WI38 (cell line): ENCODE measurements around the gene OPCML.

Experiments used
- H3K4me3 ChIP-seq: 2 replicates; pipeline ENCODE4 v1.5.1; 2011; ENCODE audit warnings: low read depth, mild to moderate bottlenecking, control low read depth, low read length
- TF ChIP-seq, protein P1 (sequence below): IDR thresholded peaks from 2 replicates; pipeline ENCODE4 v1.5.1; 2012; ENCODE audit warnings: low read depth, mild to moderate bottlenecking, control low read depth, low read length

The OPCML gene

DNA sequence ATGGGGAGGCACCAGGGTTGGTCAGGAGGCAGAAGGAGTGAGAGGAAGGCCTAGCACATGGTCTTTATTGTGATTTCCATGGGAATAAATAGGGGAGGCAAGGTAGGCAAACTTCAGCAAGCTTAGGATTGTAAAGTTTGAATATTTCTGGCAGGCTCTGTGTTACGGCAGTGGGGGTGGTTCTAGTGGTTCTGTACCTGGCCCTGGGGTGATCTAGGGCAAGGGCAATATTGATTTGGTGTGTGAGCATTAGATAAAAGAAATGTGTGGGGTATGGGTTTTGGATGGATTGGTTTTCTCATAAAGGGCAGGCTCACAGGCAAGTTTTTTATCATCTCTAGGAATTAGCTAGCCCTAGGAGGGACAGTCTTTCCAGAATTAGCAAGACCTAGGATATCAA is 584.0 kb downstream of the OPCML start:
- TF ChIP-seq, protein P1, sequence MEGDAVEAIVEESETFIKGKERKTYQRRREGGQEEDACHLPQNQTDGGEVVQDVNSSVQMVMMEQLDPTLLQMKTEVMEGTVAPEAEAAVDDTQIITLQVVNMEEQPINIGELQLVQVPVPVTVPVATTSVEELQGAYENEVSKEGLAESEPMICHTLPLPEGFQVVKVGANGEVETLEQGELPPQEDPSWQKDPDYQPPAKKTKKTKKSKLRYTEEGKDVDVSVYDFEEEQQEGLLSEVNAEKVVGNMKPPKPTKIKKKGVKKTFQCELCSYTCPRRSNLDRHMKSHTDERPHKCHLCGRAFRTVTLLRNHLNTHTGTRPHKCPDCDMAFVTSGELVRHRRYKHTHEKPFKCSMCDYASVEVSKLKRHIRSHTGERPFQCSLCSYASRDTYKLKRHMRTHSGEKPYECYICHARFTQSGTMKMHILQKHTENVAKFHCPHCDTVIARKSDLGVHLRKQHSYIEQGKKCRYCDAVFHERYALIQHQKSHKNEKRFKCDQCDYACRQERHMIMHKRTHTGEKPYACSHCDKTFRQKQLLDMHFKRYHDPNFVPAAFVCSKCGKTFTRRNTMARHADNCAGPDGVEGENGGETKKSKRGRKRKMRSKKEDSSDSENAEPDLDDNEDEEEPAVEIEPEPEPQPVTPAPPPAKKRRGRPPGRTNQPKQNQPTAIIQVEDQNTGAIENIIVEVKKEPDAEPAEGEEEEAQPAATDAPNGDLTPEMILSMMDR = no peak
- H3K4me3 ChIP-seq = no peak overlapping the region

DNA sequence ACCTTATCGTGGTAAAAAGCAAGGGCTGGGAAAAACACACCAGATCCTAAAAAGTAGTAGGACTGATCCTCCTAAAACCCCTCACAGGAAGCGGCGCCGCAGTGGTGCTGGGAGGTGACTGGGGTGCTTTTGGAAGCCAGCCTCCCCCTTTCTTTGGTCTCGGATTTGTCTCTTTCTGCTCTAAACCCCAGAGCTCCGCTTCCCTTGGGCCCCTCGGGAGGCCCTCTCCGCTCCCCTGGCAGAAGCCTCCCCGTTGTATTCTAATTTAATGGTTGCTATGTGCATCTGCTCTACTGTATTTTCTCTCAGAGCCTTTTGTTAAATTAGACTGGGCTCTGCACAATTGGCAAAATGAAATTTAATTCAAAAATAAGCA is 587.7 kb downstream of the OPCML start:
- H3K4me3 ChIP-seq = no peak overlapping the region
- TF ChIP-seq, protein P1 = no peak

DNA sequence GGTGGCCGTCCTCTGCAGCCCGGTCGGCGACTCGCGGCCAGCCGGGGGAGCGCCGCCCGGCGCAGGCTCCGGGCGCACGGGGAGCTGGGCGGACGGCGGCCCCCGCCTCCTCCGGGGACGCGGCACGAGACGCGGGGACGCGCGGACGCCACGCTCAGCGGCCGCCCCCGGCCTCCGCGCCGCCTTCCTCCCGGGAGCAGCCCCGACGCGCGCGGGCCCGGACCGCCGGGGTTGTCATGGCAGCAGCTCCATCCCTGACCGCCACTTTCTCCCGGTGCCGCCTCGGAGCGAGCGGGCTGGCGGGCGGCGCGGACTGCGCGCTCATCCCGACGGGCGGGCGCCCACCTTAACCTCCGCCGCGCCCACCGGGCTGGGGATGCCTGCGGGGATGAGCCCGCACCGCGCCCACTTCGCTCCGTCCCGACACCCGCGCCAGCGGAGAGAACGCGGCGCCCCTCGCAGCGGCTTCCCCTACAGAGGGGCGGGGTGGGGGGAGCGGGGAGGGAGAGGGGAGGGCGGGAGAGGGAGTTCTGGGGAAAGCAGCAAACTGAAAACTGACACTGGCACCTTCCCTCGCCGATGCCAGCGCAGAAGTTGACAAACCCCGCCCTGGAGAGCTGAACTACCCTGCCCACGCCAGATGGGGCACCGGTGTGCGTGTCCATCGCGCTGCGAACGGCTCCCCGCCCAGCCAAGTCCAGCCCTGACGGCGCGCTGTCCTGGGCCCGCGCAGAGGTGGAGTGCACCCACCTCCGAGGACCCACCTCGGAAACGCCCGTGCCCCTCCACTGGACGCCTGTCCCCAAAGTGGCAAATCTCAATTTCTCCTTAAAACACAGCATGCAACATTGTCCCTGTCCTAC is 588.4 kb downstream of the OPCML start:
- peak overlapping the region; percentile 49 for H3K4me3 ChIP-seq

DNA sequence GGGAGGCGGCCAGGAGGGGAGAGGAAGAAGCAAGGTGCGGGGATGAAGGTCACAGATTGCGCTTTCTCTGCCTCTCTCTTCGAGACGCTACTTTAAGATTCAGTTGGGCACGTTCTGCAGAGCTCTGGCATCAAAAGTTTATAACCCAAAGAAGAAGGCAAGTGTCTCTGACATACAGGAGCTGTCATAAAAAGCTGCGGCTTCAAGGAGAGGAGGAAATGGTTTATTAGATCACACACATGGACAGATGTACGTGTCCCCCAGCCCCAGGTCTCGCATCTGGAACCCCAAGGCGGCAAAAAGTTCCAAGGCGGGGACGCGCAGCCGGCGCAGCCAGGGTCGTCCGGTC is 589.0 kb downstream of the OPCML start:
- TF ChIP-seq, protein P1 = no peak
- peak overlapping the region; percentile 49 for H3K4me3 ChIP-seq

More for the DNA sequence above, 588.4 kb downstream of the OPCML start:
- TF ChIP-seq, protein P1 = no peak

DNA sequence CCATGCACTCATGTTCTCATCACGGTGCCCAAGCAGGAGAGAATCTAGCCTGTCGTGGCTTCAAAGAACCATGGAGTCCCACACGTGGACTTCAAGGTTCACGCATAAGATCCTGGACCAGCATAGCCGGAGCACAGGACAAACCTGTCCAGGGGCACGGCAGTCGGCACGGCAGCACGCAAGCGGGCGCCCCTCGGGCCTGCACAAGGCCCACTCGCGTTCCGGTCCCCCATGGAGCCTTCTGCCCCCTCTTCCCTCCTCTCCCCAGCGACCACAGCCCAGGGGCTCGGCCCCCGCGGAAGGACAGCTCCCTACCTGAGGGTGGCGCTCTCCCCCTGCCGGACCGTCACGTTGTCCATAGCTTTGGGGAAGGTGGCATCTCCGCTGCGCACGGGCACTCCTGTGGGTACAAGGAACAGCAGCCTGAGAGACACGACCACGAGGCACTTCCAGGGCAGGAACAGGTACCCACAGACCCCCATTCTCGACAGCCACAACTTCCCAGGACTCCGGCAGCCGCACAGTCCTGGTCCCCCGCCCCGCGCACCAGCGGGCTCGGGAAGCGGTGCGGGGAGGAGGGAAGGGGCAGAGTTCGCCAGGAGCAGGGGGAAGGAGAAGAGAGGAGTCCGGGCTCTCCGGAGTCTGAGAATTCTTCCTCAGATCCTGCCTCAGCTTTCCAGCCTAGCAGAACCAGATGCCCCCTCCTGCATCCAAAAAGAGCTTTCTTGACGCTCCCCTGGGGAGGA is 589.5 kb downstream of the OPCML start:
- H3K4me3 ChIP-seq = peak overlapping the region; percentile 49

DNA sequence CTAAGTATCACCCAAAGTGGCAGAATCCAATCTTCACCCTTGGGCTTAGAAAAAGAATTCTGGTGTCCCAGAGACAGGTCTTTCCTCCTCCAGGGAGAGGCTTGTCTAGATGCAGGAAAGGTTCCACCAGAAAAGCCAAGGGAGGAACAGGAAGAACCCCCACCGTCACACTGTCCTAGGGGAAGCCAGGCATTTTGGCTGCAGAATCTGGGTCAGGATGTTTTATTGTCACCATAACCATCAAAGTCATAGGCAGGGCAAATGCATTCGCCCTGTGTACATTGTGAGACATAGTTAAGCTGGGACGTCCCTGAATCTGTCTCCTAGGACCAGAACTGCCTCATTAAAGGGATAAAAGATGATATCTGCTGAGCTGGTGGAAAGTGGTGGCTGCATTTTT is 590.5 kb downstream of the OPCML start:
- TF ChIP-seq, protein P1 = no peak
- no peak overlapping the region for H3K4me3 ChIP-seq

More for the DNA sequence above, 589.5 kb downstream of the OPCML start:
- TF ChIP-seq, protein P1 = no peak
